PC-3 (cell line): ENCODE results near the gene ZNF740.

Experiments
- CTCF ChIP-seq: fragments of 300-600 bp; sonication (generic); conservative IDR thresholded peaks from 2 replicates; pipeline ENCODE4 v1.5.1; 2017; ENCODE audit warnings: antibody characterized with exemption, low read depth, mild to moderate bottlenecking, low read length
- EZH2 ChIP-seq: fragments of 300-600 bp; sonication (generic); IDR thresholded peaks from one replicate; pipeline ENCODE4 v1.6.1; 2017; ENCODE audit warnings: antibody characterized with exemption, mild to moderate bottlenecking, low read length; ENCODE audit not compliant: unreplicated experiment

- TF ChIP-seq CTCF, result no peak
- TF ChIP-seq EZH2, result no peak
These were observed 61.3 kb downstream of the ZNF740 start for GRCh38 chr12:53241623-53242412.
